Inferior parietal cortex (tissue), 1 donor: ENCODE results near the gene PRKD3.
A peak's percentile ranks its signal among the peaks of the same experiment; 100 is the strongest.

ENCODE experiments used
- DNase-seq: peaks from one replicate; pipeline ENCODE4 v3.0.0-alpha.2; 2016; ENCODE audit errors: extremely low spot score

PRKD3 gene

DNA sequence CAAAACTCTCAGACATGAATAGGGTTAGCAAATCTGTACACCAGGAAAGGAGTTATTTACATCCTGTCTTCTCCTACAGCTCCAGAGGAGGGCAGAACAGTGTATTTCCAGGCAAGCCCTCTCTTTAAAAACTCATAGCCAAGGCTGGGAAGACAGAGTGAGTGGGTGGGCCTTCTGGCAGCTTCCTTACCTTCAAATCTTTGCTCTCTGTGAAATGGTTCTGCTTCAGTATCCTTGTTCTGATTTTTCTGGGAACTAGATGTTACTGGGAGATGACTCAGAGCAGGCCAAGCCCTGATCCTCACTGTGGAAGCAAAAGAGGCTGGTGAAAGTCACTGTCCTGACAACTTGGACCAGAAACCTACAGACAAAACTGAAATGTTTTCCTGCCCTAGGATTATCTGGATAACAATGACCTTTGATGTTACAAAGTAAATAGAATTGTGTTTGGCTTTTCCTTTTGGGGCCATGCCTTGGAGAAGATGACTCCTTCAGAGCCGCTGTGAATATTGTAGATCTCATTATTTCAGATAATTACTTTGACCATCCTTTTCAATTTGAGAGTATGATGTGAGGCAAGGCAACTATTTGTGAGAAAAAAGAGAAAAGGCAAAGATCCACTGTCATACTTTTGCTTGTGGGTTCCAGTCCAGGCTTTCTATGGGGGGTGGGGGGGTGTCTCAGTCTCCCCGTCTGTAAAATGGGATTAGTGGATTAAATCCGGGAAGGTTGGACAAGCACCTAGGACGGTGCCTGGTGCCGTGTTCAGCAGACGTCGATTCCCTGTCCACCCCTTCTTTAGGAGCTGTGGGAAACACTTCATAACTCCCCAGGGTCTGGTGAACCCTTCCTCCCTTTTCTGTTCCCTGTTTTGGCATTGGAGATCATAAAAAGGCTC, 19.2 kb upstream of the PRKD3 start:
- DNase-seq = peak; percentile 48

DNA sequence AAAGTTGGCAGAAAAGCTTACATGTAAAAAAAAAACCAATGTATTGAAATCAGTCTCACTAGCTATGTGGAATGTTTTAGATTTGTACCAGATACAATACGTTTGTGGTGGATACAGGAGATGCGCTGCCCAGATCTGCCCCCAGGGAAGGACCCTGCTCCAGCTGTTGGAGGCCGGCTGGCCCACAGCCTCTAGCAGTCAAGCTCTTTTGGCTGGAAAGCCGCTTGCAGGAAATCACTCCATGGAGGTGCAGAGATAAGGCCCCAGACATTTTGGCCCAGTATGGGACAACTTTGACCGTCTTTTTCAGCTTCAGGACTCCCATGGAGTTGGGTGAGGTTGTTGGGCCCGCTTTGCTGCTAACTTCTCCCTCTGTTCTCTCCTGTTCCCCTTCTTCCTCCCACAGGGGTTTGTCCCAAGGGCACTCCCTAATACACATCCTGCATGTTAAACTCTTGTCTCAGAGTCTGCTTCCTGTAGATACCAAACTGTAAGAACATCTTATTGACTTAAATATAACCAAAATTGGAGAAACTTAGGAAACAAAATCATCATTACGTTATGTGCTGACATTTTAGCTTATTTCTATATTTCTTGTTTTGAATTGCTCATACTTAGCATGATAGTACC, 18.1 kb upstream of the PRKD3 start:
- DNase-seq = no peak

DNA sequence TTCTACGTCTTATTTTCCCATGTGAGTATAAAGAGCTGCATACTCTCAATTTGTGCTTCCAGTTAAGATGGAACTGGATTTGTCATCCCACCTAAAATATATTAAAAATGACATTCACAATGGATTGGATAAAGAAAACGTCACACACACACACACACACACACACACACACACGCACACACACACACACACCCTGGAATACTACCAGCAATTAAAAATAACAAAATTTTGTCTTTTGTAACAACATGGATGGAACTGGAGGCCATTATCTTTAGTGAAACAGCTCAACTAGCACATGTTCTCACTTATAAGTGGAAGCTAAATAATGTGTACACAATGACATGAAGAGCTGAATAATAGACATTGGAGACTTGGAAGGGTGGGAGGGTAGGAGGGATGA, 16.0 kb upstream of the PRKD3 start:
- no peak for DNase-seq

DNA sequence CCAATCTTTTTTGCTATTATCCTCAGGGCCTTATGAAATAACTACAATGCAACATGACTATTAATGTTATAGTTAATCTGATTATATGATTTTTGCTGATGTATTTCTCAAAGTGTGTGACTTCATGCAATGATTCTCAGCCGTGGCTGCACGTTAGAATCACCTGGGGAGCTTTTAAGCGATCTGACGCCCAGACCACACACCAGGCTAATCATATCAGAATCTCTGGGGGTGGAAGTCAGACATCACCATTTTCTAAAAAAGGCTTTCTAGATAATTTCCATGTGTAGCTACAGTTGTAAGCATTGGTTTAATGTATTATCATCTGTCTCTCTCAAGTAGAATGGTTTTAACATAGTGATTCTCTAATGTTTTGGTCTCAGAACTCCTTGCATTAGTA, 14.3 kb upstream of the PRKD3 start:
- no peak for DNase-seq

GRCh38 chr2:37337620-37338280, 13.1 kb upstream of the PRKD3 start:
- DNase-seq = no peak

DNA sequence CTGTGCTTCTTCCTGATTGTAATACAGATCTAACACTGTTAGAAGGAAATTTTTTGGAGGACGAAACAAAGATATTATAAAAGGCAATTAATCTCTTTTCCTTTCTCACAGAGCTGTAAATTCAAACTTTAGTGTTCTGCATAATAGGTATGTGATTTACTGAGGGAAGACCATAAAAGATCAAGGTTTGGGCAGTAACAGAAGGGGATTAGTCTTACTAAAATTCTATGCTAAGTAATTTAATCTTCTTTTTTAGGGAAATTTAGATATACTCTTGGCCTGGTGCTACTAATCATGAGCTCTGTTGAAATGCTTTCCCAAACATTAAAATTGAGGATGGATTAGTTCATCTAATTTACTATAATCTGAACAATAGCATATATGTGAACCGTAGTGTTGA, 11.0 kb upstream of the PRKD3 start:
- no peak for DNase-seq

GRCh38 chr2:37333256-37333655, 8.6 kb upstream of the PRKD3 start:
- no peak for DNase-seq

- DNase-seq = no peak
These were observed 7.9 kb upstream of the PRKD3 start for GRCh38 chr2:37332560-37332959.

DNA sequence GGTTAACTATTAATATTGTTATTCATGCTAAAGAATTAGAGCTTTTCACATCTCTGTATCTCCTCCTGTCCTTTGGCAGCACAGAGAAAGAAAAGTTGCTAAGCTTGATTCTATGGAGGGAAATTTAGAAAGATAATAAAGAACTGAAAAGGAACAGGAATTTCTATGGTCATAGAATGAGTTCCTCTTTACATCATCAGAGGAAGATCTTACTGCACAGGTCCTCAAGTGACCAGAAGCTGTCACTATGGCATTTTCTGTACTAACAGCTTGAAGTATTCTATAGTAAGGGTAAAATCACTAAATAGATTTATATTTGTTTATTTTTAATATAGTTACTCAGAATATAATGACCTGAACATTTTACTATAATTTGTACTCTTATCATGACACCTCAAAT, 6.0 kb upstream of the PRKD3 start:
- DNase-seq = no peak

DNA sequence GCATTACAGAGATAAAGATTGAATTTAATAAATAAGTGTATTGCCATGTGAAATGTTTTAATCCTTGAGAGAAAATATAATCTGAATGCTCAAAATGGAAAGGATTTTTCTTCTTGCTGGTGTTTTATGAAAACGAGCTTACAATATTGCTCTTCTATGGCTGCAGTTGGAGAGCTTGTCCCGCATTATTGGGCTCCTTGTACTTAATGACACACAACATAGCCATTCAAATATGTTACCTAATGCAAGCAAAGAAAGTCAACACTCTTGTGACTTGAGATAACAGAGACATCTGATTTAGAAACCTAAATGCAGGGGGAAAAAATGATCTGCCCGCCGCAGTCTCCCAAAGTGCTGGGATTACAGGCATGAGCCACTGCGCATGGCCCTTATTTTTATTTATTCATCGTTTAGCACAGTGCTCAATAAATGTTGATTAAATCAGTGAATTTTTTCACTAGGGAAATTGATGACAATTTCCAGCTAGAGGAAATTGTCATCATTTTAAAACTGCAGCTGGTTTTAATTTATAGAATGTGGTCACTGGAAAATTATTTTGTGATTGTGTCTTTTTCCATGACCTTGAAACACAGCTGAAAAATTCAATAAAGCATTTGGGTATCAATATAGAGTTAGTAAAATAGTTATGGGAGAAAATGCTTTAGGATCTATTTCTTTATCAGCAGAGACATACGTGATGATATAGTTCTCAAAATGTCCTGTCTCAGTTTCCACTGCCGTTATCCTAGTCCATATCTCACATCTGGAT, 2.4 kb upstream of the PRKD3 start:
- no peak for DNase-seq

DNA sequence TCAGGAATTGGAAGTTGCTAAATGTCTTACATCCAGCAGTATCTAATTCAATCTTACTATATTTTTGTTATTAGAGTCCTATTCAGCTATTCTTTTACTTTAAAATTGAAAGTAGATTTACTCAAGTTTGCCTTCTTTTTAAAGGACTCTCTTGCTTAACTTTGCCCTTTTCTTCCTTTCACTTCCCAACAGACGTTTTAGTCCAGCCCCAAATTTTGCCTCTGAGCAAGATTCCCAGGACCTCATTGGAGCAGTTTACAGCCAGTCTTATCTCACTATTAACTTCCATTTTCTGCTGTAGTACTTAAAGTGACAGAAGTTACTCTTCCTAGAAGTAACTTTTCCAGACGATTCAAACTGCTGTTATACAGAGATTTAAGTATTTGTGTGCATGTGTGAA, 1.7 kb upstream of the PRKD3 start:
- DNase-seq = no peak

- no peak for DNase-seq
These were observed 1.0 kb upstream of the PRKD3 start for GRCh38 chr2:37325625-37326071.

DNA sequence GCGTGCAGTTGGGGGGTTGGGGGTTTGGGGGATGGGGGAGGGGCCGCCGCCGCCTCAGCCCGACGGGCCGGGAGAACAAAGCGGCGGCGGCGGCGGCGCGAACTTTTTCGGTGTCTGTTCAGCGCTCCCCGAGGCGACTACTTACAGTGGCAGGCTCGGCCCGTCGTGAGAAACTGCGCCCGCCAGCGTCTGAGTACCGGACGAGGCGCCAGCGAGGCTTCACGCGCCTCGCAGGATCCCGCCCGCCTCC, 172 bp downstream of the PRKD3 start:
- no peak for DNase-seq

DNA sequence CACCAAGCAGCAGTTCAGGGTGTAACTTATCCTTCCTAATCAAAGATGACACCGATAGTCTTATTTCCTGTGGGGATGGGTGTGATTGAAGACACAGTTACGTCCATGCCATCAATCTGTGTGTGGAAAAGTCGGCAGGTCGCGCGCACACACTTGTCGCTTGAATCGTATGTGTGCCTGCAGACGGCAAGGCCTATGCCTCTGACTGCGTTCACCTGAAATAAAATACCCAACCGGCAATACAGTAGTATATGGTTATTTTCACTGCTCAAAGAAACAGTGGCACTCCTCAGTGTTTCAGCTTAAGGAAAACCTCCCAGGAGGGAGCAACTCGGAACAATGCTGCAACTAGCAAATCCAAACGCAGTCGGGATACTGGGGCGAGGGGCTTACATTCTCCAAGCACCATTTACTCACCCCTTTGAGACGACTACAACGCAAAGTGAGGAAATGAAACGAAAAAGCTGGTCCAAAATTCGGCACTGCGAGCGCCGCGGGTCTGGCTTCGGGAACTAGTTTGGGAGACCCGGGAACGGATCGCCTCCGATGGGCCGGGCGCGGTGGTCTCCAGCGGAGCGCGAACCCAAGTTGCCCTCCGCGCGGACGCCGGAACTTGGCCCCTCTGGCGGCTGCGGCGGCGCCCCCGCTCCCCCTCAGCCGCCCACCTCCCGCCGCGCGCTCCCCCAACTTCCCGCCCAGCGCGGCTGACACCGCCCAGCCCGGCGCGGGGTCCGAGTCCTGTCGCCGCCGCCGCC, 675 bp downstream of the PRKD3 start:
- DNase-seq = peak; percentile 32

DNA sequence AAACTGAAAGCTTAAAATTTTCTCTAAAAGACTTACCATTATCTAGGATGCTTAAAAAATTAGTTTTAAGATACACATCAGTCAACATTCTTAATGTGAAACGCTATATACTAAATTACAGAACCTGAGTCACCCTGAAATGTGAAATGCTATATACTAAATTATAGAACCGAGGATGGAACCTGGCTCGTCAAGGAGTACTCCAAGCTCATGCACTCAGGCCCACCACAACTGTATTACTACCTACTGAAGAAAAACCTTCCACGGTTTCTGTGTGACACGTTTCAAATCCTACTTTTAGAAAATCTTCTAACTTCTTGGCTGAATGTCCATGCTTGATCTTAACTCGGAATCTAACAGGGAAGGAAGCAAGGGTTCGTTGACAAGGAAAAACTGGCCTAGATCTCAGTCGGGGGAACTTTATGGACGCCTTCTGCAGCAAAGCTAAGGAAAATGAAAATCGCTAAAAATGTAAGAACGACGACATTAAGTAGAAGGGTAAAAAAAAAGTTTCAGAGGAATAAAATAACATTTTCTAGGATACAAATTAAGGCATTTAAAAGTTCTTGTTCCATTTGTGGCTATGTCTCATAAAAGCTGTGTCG, 1.4 kb downstream of the PRKD3 start:
- no peak for DNase-seq

DNA sequence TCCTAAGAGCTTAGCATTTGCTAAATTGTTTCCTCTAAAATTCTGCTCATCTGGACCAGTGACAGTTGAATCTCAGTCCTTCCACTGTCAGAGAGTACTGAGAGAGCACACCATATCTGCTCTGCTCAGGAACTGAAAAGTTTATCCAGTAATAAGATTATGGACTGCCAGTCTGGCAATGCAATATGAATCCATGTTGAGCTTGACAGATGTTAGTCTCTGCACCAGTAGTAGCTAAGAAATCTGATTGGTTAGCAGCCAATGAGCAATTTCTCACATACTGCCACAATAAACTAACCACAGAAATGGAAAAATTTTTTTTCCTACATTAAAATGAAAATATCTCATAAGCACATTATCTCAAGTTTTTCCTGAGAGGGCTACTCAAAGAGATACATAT, 2.3 kb downstream of the PRKD3 start:
- no peak for DNase-seq

- DNase-seq = no peak
These were observed 3.5 kb downstream of the PRKD3 start for GRCh38 chr2:37321029-37321682.

DNA sequence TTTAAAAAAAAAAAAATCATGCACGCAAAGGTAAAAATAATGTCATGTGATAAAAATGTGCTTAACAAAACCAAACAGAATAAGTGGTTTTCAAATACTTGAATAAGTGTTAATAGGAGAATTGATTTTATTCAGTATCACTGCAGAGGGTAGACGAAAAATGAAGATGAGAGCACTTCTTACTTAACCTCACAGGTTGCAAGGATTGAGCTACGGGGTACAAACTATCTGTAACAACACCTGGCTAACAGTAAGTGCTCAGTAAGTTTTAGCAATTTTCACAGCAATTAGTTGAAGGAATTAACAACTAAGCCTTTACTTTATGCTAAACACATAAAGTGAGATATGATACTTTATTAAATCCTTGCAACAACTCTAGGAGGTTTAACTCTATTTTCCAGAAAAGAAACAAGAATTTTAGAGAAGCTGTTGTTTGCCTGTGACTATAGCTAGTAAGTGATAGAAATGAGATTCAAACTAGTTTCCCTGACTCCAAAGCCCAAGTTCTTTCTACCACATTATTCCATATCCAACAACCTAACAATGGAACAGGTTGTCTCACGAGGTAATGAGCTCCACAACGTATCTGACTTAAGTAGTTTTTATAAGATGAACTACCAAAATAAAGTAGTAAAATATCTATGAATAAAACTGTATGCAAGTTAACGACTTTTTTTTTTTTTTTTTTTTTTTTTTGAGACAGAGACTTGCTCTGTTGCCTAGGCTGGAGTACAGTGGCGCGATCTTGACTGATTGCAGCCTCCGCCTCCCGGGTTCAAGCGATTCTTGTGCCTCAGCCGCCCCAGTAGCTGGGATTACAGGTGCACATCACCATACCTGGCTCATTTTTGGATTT, 4.7 kb downstream of the PRKD3 start:
- no peak for DNase-seq

DNA sequence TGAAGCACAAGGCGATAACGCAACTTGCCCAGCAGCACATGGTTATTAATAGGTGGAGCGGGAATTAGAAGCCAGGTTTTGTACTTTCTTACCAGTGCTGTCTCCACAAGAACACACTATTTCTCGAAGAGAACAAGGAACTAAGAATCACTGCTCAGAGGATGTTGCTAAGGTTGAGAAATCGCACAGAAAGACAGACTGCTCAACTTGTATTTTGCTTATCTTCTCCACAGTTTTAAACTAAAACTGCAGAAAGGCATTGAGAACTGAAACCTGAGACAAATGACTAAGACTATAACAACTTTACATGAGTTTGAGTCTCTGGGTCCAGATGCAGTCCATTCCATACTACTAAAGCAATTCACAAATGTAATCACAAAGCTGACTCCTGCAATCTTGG, 6.2 kb downstream of the PRKD3 start:
- no peak for DNase-seq

- DNase-seq = no peak
These were observed 6.9 kb downstream of the PRKD3 start for GRCh38 chr2:37317746-37318145.
